Kidney (tissue), 14 donors: ENCODE measurements around the gene SLC35F2. TPM values are rescaled to one million over a fixed set of nuclear protein-coding genes. Genes with fewer than 3 reads are reported as not detected.

Experiments
- DNase-seq, 5 donors: peaks; one replicate each; pipeline ENCODE4 v3.0.0-alpha.2; 2013 to 2020
- FAIRE-seq: peaks from 2 replicates; lab custom pipeline; 2012; peaks lifted over from hg19 to GRCh38; lab: Jason Lieb, UNC
- H3K27ac ChIP-seq, 2 donors: one replicate each; pipeline ENCODE4 v1.7.0; 2013; ENCODE audit warnings: low read depth in 2 of 2, low read length in 2 of 2, inconsistent platforms in 1 of 2
- H3K27me3 ChIP-seq: one replicate; pipeline ENCODE4 v1.7.1; 2013; ENCODE audit warnings: low read length, inconsistent platforms; ENCODE audit not compliant: control insufficient read depth, insufficient read depth
- H3K36me3 ChIP-seq, 3 donors: one replicate each; pipeline versions ENCODE4 v1.7.0 to v1.7.1; 2013; ENCODE audit warnings: low read length in 3 of 3, control low read depth in 1 of 3, inconsistent platforms in 1 of 3; ENCODE audit not compliant: insufficient read depth in 3 of 3, control insufficient read depth in 2 of 3
- H3K4me1 ChIP-seq, 3 donors: one replicate each; pipeline versions ENCODE4 v1.7.0 to v1.7.1; 2013; ENCODE audit warnings: low read length in 3 of 3, inconsistent platforms in 1 of 3, low read depth in 1 of 3; ENCODE audit not compliant: control insufficient read depth in 2 of 3, insufficient read depth in 2 of 3
- H3K4me3 ChIP-seq, 3 donors: one replicate each; pipeline versions ENCODE4 v1.7.0 to v1.8.1; 2013; ENCODE audit warnings: low read length in 3 of 3, control low read depth in 1 of 3, inconsistent platforms in 1 of 3
- H3K9ac ChIP-seq, 3 donors: one replicate each; pipeline versions ENCODE4 v1.7.0 to v1.7.1; 2013; ENCODE audit warnings: low read length in 3 of 3, control low read depth in 1 of 3, inconsistent platforms in 1 of 3
- H3K9me3 ChIP-seq, 3 donors: one replicate each; pipeline versions ENCODE4 v1.7.0 to v1.7.1; 2013; ENCODE audit warnings: low read length in 3 of 3, control low read depth in 1 of 3, inconsistent platforms in 1 of 3; ENCODE audit not compliant: control insufficient read depth in 2 of 3, insufficient read depth in 1 of 3
- CTCF ChIP-seq: IDR thresholded peaks from 3 replicates; pipeline ENCODE4 v1.5.1; 2012; ENCODE audit warnings: mild to moderate bottlenecking, moderate library complexity, borderline replicate concordance; ENCODE audit not compliant: insufficient read depth; ENCODE audit errors: extremely low read depth
- intact Hi-C: fragments of 100-400 bp; cut with DNase I; formaldehyde crosslinking; loops from one replicate; pipeline ENCODE4 v1.11.1; 2022
- polyA plus RNA-seq: library from polyadenylated mRNA; stranded (reverse); fragments of 350-450 nt; fragmentation: Illumina TruSeq; extraction: RNeasy Lipid Tissue Mini Kit (QIAGEN cat#74804); gene quantifications from one replicate; pipeline ENCODE4 v1.2.3, GENCODE V29; 2014; ENCODE audit warnings: low read depth, low replicate concordance; ENCODE audit not compliant: insufficient read depth
- total RNA-seq: library from RNA; stranded (reverse); fragmentation: NEBNext Ultra II Directional; extraction: Animal tissue kit (Norgen Biotek cat#: 25700); gene quantifications from one replicate; pipeline ENCODE4 v1.2.1, GENCODE V29; 2021
- donor health status: control.
- donor health status: control.
- donor health status: control.
- donor health status: control.
- donor health status: control.
- donor health status: DM: yes; HTN: yes; CAD: no.
- donor health status: Normal renal cell carcinoma (clear cell type).

SLC35F2 gene
- total and polyA plus RNA-seq, 2 donors from 2014 or later: 10.2 to 16.6 TPM

GRCh38 chr11:107752508-107752907 lies 106.1 kb downstream of the SLC35F2 start:
- Histone ChIP-seq H3K4me1 (no peaks in the 10 kb centered on the region), H3K36me3 (no peaks in the 10 kb centered on the region), H3K9me3 (no peaks in the 10 kb centered on the region), H3K9ac (no peak overlapping the region), H3K4me3 (no peak overlapping the region), H3K27me3 (no peaks in the 10 kb centered on the region), H3K27ac (no peak overlapping the region)
- DNase-seq (no peak), FAIRE-seq (no peak)
- intact Hi-C loops: no loop called here
- no peak for TF ChIP-seq CTCF

- Histone ChIP-seq H3K36me3 (no peaks in the 10 kb centered on the region), H3K9ac (no peak overlapping the region), H3K4me3 (no peak overlapping the region), H3K4me1 (no peaks in the 10 kb centered on the region), H3K9me3 (no peaks in the 10 kb centered on the region), H3K27ac (no peak overlapping the region), H3K27me3 (no peaks in the 10 kb centered on the region)
- TF ChIP-seq CTCF: no peak
- no peak for FAIRE-seq
- intact Hi-C loops: no loop called here
- DNase-seq: no peak
Measured at GRCh38 chr11:107751082-107751481, 107.5 kb downstream of the SLC35F2 start.

- DNase-seq (no peak), FAIRE-seq (no peak)
- no peaks in the 10 kb centered on the region for H3K4me1 ChIP-seq
- no peak for TF ChIP-seq CTCF
- H3K9me3 ChIP-seq: no peaks in the 10 kb centered on the region
- no peak overlapping the region for H3K9ac ChIP-seq
- H3K27me3 ChIP-seq: no peaks in the 10 kb centered on the region
- H3K36me3 ChIP-seq: no peaks in the 10 kb centered on the region
- H3K27ac ChIP-seq: no peak overlapping the region
- H3K4me3 ChIP-seq: no peak overlapping the region
- intact Hi-C loops: no loop called here
Measured at GRCh38 chr11:107750313-107750712, 108.3 kb downstream of the SLC35F2 start.

GRCh38 chr11:107747622-107748021 lies 111.0 kb downstream of the SLC35F2 start:
- intact Hi-C loops: no loop called here
- DNase-seq (no peak), FAIRE-seq (no peak)
- Histone ChIP-seq H3K36me3 (no peaks in the 10 kb centered on the region), H3K9me3 (no peaks in the 10 kb centered on the region), H3K27ac (no peak overlapping the region), H3K4me1 (no peaks in the 10 kb centered on the region), H3K9ac (no peak overlapping the region), H3K4me3 (no peak overlapping the region), H3K27me3 (no peaks in the 10 kb centered on the region)
- no peak for TF ChIP-seq CTCF
